GM21737 (cell line): ENCODE results near the gene PLD4.
"Not testable (repeated sequence)": the region's sequence is repeated elsewhere in the genome, so short reads cannot be mapped to it uniquely, and the experiment has no call there.

ENCODE experiments used
- ATAC-seq: cut with Tn5 transposase; IDR thresholded peaks from one replicate; pipeline ENCODE4 v1.9.1; 2021; ENCODE audit warnings: mild to moderate bottlenecking, moderate library complexity; ENCODE audit not compliant: unreplicated experiment

Gene PLD4, protein sequence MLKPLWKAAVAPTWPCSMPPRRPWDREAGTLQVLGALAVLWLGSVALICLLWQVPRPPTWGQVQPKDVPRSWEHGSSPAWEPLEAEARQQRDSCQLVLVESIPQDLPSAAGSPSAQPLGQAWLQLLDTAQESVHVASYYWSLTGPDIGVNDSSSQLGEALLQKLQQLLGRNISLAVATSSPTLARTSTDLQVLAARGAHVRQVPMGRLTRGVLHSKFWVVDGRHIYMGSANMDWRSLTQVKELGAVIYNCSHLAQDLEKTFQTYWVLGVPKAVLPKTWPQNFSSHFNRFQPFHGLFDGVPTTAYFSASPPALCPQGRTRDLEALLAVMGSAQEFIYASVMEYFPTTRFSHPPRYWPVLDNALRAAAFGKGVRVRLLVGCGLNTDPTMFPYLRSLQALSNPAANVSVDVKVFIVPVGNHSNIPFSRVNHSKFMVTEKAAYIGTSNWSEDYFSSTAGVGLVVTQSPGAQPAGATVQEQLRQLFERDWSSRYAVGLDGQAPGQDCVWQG

DNA sequence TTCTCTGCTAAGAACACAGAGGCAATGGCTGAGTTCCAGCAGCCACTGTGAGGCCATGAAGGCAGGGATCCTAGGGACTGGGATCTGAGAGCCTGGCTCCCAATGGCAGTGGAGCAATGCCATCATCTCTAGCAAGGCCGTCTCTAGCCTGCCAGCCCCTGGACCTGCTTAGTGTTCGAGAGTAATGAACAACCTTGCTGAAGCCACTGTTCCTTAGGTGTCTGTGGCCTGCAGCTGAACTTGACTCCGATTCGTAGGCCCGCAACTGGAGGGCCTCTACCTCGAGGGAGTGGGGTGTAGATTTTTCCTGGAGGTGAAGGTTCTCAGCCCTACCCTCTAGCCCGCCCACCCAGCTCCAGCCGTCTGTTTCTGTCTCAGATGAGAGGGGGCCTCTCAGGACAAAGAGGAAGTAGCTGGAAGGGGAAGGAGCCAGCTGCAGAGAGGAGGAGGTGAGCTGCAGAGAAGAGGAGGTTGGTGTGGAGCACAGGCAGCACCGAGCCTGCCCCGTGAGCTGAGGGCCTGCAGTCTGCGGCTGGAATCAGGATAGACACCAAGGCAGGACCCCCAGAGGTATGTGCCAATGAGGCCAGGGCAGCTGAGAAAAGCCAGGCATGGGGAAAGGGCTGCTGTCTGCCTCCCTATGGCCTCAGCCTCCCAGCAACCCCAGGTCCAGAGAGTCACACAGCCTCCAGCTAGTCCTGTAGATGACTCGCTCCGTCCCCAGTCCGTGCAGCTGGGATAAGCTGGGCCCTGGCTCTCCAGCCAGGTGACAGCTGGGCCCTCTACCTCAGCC, at the start of gene PLD4:
Gene PLD4 (plus strand): TSS at position 459 of the 793 bp plus-strand sequence. CDS start 2,262 bp downstream, outside the sequence.
- ATAC-seq: no peak

DNA sequence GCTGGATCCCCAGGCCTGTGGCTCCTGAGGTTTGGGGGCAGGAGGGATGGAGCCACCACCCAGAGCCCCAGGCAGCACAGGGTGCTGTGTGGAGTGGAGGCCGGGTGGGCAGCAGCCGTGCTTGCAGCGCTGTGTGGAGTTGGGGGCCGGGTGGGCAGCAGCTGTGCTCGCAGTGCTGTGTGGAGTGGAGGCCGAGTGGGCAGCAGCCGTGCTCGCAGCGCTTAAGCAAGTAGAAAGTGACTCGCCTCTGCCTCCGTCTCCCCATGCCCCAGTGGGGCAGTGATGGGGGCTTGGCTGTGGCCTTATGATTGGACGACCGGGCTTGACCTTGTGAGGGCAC, 49.3 kb upstream of the PLD4 start:
- no peak for ATAC-seq

DNA sequence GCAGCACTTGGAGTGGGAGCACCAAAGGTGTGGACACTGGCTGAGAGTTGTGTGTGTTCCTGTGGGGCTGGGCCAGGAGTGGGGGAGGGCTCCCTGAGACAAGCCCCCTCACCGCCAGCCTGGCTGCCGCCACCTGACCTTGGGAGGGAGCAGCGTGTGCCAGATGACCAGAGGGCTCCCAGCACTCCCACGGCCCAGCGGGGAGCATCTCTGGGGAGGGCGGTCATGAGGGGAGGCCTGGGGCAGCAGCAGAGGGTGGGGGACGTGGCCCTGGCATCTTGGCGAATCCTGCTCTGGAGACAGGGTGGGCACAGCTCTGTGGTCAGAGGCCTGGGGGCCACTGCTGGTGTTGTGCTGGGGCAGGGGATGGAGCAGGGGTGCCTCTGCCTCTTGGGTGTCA, 48.9 kb upstream of the PLD4 start:
- no peak for ATAC-seq

DNA sequence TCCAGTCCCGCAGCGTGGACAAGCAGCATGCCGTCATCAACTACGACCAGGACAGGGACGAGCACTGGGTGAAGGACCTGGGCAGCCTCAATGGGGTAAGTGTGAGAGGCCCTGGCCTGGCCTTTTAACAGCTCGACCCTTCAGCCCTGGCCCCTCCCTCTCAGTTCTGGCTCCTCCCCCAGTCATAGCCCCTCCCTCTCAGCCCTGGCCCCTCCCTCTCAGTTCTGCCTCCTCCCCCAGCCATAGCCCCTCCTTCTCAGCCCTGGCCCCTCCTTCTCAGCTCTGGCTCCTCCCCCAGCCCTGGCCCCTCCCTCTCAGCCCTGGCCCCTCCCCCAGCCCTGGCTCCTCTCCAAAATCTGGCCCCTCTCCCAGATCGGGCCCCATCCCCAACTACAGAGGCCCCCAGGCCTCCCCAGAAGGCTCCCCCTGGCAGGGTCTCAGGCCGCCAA, 48.4 kb upstream of the PLD4 start:
- ATAC-seq: no peak

DNA sequence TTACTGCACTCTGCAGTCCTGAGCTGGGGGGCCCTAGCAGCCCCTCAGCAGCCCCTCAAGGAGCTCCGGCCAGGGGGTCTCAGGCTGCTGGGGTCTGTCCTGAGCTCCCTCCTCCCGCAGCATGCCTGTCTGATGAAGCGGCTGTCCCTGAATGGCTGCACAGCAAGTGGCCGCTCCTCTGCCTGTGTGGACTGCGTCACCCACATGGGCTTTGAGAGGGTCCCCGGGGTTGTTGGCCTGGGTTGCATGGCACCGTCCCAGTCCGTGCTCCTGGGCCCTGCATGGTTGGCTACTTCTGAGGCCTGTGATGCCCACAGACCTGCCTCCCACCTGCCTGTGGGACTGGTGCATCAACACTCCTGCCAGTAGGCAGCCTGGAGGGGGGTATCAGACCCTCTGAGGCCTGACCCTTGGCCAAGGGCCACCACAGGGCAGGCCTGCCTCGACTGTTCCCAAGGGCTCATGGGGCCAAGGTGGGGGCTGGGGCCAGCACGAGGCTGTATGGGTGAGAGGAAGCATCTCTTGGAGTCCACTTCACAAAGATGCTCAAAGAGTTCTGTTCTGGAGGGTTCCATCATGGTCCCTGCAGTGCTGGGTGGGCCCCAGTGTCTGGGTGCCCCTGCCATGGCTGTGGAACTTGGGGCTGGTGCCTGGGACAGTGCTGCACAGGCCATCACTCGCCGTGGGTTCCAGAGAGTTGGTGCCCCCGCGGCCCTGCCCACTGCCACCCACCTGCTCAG, 47.4 kb upstream of the PLD4 start:
- ATAC-seq: no peak

DNA sequence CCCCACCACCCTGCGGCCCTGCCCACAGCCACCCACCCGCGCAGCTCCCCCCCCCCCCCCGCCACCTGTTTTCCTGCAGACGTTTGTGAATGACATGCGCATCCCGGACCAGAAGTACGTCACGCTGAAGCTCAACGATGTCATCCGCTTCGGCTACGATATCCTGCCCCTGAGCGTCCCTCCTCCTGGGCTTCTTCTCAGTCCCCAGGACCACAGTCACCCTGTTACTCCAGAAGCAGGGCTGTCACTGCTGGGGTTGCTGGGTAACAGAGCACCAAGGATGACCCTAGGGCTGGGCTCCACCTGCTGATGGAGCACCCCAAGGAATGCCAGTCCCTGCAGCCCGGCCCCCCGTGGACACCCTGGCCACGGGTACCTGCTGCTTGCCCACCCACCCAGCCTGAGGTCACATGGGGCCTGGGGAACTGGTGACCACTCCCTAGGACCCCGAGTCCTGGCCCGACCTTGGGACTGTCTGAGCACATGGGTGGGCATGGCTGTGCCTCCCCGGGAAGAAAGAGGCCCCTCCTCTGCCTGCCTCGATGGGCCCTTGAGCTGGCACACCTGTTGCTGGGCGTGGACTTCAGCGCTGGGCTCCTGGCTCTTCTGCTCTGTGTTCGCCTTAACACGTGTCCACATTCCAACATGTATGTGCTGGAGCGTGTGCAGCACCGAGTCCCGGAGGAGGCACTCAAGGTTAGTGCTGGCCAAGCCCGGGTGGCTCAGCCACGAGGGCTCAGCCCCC, 46.7 kb upstream of the PLD4 start:
- ATAC-seq: no peak

DNA sequence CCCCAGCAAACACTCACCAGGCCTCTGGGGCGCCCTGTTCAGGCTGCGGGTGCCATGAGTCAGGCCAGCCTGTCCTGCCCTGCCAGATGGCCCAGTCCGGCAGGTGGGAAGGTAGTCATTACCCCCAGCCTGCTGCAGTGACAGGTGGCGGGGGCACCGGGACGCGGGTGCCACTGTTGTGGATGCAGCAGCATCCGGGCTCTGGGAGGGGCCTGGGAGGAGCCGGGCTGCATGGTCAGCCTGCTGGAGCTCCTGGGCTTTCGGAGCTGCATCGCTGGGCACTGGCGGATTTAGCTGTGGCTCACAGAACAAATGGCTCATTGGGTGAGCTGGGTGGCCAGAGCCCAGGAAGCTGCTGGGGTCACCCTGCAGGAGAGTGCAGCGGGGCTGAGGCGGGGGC, 46.1 kb upstream of the PLD4 start:
- no peak for ATAC-seq

DNA sequence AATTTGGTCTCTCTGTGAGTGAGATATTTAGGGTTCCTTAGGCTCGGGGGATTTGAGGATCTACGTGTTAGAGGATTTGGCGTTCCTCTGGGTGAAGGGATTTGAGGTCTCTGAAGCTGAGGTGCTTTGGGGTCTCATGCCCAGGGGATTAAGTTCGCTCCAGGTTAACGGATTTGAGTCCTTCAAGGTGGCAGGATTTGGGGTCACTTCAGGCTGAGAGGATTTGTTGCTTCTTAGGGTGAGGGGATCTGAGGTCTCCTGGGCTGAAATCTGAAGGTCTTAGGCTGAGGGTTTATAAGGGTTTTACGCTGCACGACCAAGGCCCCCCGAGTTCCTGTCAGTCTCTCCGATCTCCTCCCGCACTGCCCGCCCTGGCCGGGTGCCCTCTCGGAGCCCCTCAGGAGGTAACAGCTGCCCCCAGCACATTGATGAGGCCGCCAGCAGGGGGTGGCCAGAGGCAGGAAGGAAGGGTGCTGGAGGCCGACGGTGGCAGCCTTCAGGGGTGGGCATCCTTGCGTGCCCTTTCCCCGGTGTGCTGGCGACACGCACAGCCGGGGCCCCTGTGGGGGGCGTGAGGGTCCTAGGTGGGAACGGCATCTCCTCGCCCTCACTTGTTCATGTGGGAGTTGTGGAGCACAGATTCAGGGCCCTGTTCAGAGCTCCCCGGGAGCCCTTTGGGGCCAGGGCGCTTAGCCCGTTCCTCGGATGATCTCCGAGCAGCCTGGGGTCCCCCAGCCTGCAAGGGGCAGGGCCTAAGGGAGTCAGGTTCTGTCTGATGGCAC, 45.3 kb upstream of the PLD4 start:
- ATAC-seq: no peak

DNA sequence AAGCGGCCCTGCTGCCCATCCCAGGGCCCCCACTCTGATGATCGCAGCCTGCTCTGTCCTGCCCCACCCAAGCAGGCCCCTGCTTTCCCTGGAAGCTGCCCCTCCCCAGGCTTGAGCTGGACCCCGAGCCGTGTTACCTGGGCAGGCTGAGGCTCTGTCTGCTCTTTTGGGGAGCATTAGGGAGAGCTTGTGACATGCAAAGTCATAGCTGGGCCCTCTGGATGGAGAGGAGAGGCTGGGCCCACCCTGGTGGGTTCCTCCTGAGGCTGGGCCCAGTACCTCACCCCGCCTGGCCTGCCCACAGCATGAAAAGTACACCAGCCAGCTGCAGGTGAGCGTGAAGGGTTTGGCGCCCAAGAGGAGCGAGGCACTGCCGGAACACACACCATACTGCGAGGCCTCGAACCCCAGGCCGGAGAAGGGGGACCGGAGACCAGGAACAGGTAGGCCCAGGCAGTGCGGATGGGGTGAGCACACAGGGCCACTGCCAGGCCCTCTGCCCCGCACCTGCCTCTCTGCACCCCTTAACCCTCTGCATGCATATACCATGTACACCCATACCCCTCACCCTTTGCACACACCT, 44.6 kb upstream of the PLD4 start:
- ATAC-seq: no peak

DNA sequence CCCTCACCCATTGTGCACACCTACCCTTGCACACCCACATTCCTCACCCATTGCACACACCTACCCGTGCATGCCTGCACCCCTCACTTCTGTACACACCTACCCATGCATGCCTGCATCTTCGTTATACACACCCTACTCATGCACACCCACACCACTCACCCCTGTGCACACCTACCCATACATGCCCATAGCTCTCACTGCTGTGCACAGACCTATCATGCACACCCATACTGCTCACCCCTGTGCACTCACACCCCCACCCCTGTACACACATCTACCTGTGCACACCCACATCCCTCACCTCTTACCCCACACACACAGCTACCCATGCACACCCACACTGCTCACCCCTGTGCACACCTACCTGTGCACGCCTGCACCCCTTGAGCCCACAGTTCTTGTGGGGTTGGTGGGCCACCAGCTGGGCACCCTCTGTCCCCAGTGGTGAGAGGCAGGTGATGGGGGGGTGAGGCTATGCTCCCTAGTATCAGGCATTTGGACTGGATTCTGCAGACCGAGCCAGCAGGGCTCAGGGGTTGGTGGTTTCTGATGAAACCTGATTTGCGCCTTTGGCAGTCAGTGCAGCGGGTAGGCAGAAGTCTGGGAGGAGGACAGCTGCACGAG, 44.0 kb upstream of the PLD4 start:
- no peak for ATAC-seq

DNA sequence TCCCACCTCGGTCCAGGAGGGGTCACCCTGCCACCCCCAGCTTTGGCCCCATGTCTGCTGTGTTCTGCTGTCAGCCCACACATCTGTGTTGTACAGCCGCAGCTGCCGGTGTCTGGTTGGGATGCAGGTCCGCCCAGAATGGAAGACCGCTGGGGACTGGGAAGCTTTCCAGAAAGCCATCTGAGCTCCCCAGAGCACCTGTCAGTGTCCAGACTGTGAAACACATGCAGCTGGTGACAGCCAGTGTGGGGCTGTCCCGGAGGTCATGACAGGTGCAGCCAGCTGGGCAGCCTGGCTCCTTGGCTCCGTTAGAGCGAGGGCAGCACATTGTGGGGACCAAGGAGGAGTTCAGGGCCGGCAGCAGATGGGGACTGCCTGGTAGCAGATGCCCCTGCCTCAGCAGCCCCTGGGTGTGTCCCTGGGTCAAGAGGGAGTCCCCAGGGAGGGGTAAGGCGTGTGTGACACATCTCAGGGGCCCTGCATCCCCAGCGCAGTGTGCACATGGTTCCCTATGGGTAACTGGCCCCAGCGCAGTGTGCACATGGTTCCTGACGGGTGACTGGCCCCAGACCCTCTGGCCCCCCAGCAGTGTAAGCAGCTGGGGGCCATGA, 43.2 kb upstream of the PLD4 start:
- no peak for ATAC-seq

DNA sequence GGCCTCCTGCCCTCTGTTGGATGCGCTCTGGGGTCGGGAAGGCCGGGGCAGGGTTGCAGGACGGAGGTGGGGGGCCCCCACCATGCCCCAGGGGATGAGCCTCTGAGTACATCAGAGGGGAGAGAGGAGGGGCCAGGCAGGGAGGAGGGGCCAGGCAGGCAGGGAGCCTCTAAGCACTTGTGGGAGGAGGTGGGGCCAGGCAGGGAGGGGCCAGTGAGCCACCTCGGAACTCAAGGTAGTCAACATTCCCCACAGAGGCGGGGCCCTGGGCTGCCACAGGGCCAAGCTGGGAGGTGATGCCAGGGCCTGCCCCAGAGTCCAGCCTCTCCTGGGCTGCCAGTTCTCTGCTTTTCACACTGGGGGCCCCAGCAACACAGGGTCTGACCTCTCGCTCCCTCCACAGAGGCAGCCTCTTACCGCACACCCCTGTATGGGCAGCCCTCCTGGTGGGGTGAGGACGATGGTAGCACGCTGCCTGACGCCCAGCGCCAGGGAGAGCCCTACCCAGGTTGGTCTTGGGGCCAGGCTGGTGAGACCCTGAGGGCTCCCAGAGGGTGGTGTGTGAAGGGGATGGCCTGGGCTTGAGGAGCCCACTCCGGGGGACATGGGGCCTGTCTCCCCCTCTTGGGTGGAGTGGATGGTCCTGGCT, 42.2 kb upstream of the PLD4 start:
- no peak for ATAC-seq

DNA sequence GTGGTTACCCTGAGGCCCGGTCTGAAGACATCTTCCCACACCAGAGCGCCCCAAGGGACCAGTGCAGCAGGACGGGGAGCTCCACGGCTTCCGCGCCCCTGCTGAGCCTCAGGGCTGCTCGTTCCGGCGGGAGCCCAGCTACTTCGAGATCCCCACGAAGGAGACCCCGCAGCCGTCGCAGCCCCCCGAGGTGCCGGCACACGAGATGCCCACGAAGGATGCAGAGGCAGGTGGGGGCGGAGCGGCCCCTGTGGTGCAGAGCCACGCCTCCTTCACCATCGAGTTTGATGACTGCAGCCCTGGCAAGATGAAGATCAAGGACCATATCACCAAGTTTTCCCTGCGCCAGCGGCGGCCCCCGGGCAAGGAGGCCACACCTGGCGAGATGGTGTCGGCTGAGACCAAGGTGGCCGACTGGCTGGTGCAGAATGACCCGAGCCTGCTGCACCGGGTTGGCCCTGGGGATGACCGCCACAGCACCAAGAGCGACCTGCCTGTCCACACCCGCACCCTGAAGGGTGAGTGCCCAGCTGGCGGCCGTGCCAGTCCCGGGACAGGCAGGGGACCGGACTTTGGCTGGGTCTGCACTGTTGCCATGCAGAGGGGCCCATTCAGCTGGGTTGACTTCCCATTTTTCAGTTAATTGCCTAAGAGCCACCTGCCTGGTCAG, 41.6 kb upstream of the PLD4 start:
- no peak for ATAC-seq

DNA sequence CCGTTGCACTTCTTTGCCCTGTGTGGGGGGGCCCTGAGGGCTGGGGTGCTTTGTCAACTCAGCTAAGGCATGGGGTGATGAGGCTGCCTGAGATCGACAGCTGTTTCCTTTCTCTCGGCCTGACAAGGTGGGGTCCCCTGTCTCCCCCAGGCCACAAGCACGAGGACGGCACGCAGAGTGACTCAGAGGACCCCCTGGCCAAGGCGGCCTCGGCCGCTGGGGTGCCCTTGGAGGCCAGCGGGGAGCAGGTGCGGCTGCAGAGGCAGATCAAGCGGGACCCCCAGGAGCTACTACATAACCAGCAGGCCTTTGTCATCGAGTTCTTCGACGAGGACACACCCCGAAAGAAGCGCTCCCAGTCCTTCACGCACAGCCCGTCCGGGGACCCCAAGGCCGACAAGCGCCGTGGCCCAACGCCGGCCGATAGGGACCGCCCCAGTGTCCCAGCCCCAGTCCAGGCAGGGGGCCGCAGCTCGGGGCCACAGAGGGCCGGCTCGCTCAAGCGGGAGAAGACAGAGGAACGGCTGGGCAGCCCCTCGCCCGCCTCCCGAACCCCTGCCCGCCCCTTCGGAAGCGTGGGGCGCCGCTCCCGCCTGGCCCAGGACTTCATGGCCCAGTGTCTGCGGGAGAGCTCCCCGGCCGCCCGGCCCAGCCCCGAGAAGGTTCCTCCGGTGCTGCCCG, 40.9 kb upstream of the PLD4 start:
- ATAC-seq: no peak

DNA sequence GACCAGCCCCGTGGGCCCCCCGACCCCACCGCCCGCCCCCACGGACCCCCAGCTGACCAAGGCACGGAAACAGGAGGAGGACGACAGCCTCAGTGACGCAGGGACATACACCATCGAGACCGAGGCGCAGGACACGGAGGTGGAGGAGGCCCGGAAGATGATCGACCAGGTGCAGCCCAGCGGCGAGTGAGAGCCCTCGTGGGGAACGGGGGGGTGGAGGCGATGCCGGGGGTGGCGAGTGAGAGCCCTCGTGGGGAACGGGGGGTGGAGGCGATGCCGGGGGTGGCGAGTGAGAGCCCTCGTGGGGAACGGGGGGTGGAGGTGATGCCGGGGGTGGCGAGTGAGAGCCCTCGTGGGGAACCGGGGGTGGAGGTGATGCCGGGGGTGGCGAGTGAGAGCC, 40.3 kb upstream of the PLD4 start:
- ATAC-seq: not testable (repeated sequence)

DNA sequence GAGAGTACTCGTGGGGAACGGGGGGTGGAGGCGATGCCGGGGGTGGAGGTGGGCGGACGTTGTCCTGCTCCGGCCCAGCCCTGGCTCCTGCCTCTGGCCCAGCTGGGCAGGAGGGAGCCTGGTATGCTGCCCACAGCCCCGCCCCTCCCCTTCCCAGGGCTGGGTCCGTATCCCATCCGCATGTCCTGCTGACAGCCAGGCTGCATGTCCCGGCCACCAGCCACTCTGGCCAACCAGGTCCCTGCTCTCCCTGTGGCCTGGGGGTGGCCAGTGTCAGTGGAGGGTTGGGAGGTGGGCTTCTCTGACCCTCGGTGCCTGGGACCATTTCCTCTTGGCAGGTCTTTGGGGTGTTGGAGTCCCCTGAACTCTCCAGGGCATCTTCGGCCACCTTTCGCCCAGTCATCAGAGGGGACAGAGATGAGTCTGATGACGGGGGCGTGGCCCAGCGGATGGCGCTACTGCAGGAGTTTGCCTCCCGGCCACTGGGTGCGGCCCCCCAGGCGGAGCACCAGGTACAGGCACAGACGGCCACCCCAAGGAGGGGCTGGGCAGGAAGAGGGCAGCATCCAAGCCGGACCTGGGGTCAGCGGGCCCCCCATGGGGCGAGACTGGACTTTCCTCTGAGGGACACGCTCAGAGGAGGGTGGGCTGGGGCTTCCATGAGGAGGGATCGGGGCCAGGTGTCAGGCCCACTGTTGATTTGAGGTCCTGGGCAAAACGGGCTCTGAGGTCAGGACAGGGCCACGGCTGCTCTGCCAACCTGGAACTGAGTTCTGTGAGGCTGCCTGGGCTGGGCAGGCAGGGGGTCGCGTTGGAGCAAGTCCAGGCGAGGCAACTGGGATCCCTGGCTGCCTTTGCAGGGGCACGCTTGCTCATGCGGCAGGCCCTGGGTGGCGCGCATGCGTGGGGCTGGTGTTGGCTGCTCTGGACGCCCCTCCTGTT, 39.4 kb upstream of the PLD4 start:
- no peak for ATAC-seq
